Muscle layer of duodenum (tissue), 2 donors: ENCODE results near the gene KCTD20.

Experiments used
- H3K27ac ChIP-seq: one replicate; pipeline ENCODE4 v1.7.0; 2013; ENCODE audit warnings: mild to moderate bottlenecking, low read length
- H3K27me3 ChIP-seq: one replicate; pipeline ENCODE4 v1.7.0; 2013; ENCODE audit warnings: low read depth, mild to moderate bottlenecking, control low read depth, low read length
- H3K36me3 ChIP-seq, 2 donors: one replicate each; pipeline ENCODE4 v1.7.0; 2013; ENCODE audit warnings: low read length in 2 of 2, control low read depth in 1 of 2, mild to moderate bottlenecking in 1 of 2; ENCODE audit not compliant: insufficient read depth in 2 of 2, control insufficient read depth in 1 of 2
- H3K4me1 ChIP-seq, 2 donors: one replicate each; pipeline ENCODE4 v1.7.0; 2013; ENCODE audit warnings: low read length in 2 of 2, mild to moderate bottlenecking in 2 of 2, control low read depth in 1 of 2, moderate library complexity in 1 of 2; ENCODE audit not compliant: insufficient read depth in 2 of 2, control insufficient read depth in 1 of 2
- H3K4me3 ChIP-seq, 2 donors: one replicate each; pipeline ENCODE4 v1.7.0; 2013; ENCODE audit warnings: low read length in 2 of 2, low read depth in 1 of 2, mild to moderate bottlenecking in 1 of 2
- H3K9me3 ChIP-seq, 2 donors: one replicate each; pipeline ENCODE4 v1.7.0; 2013; ENCODE audit warnings: low read length in 2 of 2, control low read depth in 1 of 2, mild to moderate bottlenecking in 1 of 2; ENCODE audit not compliant: control insufficient read depth in 1 of 2
- donor health status: healthy.

KCTD20 gene

DNA sequence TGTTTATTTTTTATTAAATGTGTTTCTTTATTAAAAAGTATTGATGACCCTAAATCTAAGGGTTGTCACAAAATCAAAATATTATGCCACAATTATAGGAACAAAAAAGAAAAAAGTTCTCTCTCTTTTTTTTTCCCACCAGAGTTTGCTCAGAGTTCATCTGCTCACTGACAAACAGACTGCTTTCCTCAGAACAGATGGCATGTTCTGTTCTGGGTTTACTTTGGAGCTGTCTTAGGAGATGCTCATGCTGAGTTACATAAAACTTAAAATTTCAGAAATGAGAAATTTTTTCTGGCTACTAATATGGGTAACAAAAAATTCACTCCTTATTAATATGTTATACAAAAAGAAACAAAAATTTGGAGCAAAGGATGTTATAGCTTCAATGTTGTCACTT is 74.2 kb downstream of the KCTD20 start:
- no peaks in the 10 kb centered on the region for H3K27me3 ChIP-seq
- H3K4me1 ChIP-seq = no peaks in the 10 kb centered on the region
- no peak overlapping the region for H3K4me3 ChIP-seq
- peaks cover 51 to 52% of the 10 kb centered on the region in 2 donors for H3K36me3 ChIP-seq
- no peaks in the 10 kb centered on the region for H3K9me3 ChIP-seq
- no peak overlapping the region for H3K27ac ChIP-seq

DNA sequence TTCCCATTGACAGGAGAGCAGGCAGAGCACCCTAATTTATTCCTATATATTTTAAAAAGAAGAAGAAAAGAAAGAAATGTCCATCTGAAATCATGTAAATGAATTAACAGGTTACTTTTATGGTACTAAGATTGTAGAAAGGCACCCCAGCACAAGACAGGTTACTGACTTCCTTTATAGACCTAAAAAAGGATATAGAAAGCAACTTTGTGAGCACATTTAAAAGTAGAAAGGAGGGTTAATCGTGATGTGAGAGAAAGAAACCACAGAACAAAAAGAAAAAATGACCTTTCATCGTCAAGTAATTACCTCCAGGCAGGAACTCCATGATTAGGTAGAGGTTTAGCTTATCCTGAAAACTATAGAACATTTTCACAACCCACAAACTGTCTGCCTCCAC is 74.6 kb downstream of the KCTD20 start:
- H3K9me3 ChIP-seq = no peaks in the 10 kb centered on the region
- H3K4me3 ChIP-seq = no peak overlapping the region
- H3K4me1 ChIP-seq = no peaks in the 10 kb centered on the region
- no peak overlapping the region for H3K27ac ChIP-seq
- peaks cover 49 to 56% of the 10 kb centered on the region in 2 donors for H3K36me3 ChIP-seq
- H3K27me3 ChIP-seq = no peaks in the 10 kb centered on the region

DNA sequence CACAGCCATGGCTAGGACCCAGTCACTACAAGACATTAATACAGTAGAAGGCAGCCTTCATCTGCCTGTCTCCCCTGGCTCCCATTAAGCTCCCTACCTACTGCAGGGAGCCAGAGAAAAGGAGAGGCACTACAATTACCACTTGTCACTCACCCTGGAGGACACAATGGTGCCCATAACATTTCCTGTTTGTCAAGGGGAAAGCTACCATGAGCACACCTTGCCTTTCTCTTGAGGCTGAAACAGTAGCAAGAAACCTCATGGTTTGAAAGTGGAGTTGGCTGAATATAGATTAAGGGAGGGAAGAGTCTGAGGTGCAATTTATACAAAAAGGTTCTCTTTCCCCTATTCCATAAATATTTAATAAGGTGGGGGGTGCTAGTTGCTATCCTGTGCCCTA is 76.6 kb downstream of the KCTD20 start:
- H3K9me3 ChIP-seq = no peaks in the 10 kb centered on the region
- peaks cover 56 to 65% of the 10 kb centered on the region in 2 donors for H3K36me3 ChIP-seq
- H3K4me3 ChIP-seq = no peak overlapping the region

DNA sequence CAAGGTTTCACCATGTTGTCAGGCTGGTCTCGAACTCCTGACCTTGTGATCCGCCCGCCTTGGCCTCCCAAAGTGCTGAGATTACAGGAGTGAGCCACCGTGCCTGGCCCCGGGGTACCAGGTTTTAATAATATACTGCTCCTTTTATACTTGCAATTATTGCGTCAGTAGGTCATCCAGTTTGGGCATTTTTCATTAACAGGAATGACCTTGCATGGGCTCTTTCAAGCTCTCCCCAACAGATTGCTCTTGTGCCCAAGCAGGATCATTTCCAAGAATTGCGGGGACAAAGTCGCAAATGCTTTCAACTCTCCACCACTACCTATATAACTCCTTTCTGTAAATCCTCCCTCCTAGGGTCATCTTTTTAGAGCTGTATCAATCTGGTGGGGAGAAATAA is 80.7 kb downstream of the KCTD20 start:
- H3K4me3 ChIP-seq = no peak overlapping the region
- H3K36me3 ChIP-seq = peaks cover 41 to 62% of the 10 kb centered on the region in 2 donors
- no peaks in the 10 kb centered on the region for H3K9me3 ChIP-seq
- no peaks in the 10 kb centered on the region for H3K4me1 ChIP-seq
- H3K27ac ChIP-seq = no peak overlapping the region
- H3K27me3 ChIP-seq = no peaks in the 10 kb centered on the region

More for the DNA sequence above, 76.6 kb downstream of the KCTD20 start:
- Histone ChIP-seq H3K4me1 (no peaks in the 10 kb centered on the region), H3K27ac (no peak overlapping the region), H3K27me3 (no peaks in the 10 kb centered on the region)

DNA sequence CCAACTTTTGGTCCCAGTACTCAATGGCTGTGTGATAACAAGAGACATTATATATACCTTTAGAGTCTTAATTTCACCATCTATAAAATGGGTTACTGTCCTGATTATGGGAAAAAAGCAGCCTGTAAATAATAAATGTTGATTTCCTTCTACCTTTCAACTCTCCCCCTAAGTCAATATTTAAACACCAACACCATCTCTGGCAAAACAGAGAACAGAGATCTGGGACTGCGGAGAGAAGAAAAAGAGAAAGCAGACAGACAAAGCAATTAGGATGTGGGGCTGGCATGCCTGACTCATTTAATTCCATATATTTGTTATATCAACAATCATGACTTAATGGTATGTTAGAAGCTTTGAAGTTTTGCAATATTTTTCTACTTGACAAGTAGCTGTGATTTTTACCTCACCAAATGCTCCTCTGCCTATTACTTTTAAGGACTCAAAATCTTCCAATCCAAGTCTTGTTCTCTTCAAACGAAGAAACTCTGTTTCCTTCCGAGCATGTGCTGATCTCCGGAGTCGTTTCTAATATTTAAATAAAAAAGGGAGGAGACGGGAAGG is 81.2 kb downstream of the KCTD20 start:
- peaks cover 36 to 57% of the 10 kb centered on the region in 2 donors for H3K36me3 ChIP-seq
- no peak overlapping the region for H3K4me3 ChIP-seq
- no peaks in the 10 kb centered on the region for H3K4me1 ChIP-seq
- H3K9me3 ChIP-seq = no peaks in the 10 kb centered on the region
- H3K27ac ChIP-seq = no peak overlapping the region
- H3K27me3 ChIP-seq = no peaks in the 10 kb centered on the region

DNA sequence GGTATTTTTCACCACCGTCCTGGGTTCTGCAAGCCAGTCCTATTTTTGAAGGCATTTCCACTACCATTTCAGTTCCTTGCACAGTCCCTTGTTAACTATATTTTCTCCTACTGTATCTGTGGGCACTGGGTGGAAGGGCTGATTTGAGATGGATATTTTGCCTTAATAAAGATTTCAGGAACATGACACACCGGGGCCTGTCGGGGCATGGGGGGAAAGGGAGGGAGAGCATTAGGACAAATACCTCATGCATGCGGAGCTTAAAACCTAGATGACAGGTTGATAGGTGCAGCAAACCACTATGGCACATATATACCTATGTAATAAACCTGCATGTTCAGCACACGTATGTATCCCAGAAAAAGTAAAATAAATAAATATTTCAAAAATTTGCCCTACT is 82.1 kb downstream of the KCTD20 start:
- no peaks in the 10 kb centered on the region for H3K27me3 ChIP-seq
- no peaks in the 10 kb centered on the region for H3K9me3 ChIP-seq
- H3K27ac ChIP-seq = no peak overlapping the region
- H3K4me1 ChIP-seq = no peaks in the 10 kb centered on the region
- peaks cover 33 to 49% of the 10 kb centered on the region in 2 donors for H3K36me3 ChIP-seq
- no peak overlapping the region for H3K4me3 ChIP-seq

DNA sequence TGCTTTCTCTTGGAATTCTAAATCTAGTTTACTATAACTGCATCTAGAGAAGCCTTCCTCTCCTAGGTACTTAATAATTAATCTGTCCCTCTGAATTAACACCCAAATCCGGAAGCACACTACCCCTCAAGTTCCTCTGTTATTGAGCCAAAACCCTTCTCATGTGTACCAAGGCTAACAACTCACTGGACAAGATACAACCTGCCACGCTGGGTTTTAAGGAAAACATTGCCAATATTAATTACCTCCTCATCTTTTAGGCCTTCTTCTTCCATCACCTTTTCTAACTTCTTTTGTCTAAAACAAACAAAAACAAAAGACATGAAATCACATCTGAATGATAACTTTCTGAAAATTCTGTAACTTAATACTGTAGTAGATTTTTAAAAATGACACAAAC is 82.5 kb downstream of the KCTD20 start:
- Histone ChIP-seq H3K36me3 (peaks cover 30 to 46% of the 10 kb centered on the region in 2 donors), H3K4me1 (no peaks in the 10 kb centered on the region), H3K4me3 (no peak overlapping the region), H3K9me3 (no peaks in the 10 kb centered on the region), H3K27me3 (no peaks in the 10 kb centered on the region), H3K27ac (no peak overlapping the region)

DNA sequence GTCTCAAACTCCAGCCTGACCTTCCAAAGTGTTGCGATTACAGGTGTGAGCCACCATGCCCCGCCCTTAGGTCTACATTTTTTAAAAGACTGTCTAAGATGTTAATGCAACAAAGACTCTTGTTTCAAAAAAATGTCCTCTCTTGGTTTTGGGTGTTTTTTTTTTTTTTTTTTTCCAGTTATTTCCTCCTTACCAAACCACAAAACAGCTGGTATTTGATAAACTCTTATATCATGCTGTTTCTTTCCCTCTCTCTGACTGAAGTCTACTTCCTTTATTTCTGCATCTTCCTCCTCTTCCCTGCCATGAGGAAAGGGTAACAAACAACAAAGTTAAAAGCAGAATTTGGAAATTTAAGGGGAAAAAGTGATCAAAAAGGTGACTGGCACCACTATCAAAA is 83.3 kb downstream of the KCTD20 start:
- no peaks in the 10 kb centered on the region for H3K27me3 ChIP-seq
- H3K4me1 ChIP-seq = no peaks in the 10 kb centered on the region
- H3K9me3 ChIP-seq = no peaks in the 10 kb centered on the region
- no peak overlapping the region for H3K4me3 ChIP-seq
- peaks cover 24 to 38% of the 10 kb centered on the region in 2 donors for H3K36me3 ChIP-seq
- H3K27ac ChIP-seq = no peak overlapping the region

DNA sequence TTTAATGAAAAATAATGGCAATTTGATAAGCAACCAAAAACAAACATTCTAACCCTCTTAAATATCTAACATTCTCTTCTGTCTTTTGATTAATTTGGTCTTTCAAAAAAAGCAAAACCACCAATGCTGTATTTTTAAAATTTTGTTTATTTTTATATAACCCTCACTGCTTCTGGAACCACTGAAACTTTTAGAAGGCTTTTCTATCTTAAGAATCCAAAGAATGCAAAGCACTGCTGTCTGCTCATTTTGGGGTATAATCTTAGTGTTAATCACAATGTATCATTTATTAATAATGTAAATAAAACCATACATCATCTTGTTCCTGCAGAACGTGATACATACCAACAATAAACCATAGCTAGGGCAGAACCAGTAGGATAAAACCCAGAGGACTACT is 90.5 kb downstream of the KCTD20 start:
- Histone ChIP-seq H3K27me3 (no peaks in the 10 kb centered on the region), H3K27ac (no peak overlapping the region), H3K36me3 (peaks cover 14 to 15% of the 10 kb centered on the region in 2 donors), H3K9me3 (no peaks in the 10 kb centered on the region), H3K4me1 (peaks cover 0 to 4% of the 10 kb centered on the region in 2 donors), H3K4me3 (no peak overlapping the region)

DNA sequence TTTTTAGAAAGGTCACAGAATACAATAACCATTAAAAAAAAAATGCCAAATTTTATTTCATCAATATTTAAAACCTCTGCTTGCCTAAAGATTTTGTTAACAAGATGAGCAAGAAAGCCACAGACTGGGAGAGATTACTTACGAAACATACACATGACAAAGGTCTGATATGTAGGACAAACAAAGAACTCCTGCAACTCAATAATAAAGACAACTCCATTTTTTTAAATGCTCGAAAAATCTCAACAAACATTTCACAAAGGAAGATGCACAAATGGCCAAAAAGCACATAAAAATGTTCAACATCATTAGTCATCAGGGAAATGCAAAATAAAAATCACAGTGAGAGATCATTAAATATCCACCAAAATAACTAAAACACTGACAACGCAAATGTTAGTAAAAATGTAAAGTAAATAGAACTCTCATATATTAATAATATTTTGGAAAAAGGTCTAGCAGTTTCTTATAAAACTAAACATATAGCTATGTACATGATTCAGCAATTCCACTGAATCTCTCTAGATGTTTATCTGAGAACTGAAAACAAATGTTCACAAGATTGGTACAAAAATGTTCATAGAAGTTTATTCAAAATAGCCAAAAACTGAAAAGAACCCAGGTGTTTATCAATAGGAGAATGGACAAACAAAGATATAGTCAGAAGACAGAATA is 94.2 kb downstream of the KCTD20 start:
- Histone ChIP-seq H3K27me3 (no peaks in the 10 kb centered on the region), H3K36me3 (peaks cover 19 to 20% of the 10 kb centered on the region in 2 donors), H3K4me1 (peaks cover 0 to 4% of the 10 kb centered on the region in 2 donors), H3K4me3 (no peak overlapping the region), H3K27ac (no peak overlapping the region), H3K9me3 (no peaks in the 10 kb centered on the region)

DNA sequence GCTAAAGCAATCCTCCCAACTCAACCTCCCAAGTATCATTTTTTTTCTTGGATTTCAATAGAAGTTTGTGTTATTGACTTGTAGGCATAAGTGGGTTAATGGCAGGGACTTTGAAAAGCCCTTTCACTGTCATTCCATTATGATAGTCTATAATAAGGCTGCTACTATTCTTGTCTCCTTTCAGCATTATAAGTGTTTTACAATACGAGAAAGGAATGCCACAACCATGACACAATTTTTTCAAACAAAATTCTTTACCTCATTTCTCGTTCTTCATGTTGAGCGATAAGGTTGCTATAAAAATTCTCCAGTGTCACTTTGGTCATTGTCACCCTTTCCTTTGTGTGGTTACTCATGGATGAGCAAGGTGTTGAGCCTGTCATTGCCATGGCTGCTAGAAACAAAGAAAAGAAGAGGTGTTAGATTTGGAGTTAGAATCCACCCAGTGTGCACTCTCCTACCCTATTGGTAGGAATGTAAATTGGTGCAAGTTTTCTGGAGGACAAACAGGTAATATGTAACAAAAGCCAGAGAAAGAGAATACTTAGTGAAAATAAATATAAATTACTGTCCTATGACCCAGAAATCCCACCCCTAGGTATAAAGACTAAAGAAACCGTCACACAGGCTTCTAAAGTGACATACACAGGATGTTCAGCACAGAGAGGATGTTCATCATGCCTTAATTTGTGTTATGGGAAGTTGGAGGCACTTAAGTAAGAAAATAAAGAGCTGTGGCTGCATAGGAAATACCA is 97.2 kb downstream of the KCTD20 start:
- no peak overlapping the region for H3K4me3 ChIP-seq
- H3K4me1 ChIP-seq = peaks cover 4 to 23% of the 10 kb centered on the region in 2 donors
- no peaks in the 10 kb centered on the region for H3K9me3 ChIP-seq
- peaks cover 19 to 20% of the 10 kb centered on the region in 2 donors for H3K36me3 ChIP-seq
- no peak overlapping the region for H3K27ac ChIP-seq
- H3K27me3 ChIP-seq = no peaks in the 10 kb centered on the region
